ENCODE measurements around the gene MOV10.
A peak's percentile ranks its signal among the peaks of the same experiment; 100 is the strongest.

Gene MOV10

GRCh38 chr1:112643080-112643479 is 31.4 kb upstream of the MOV10 start:
- no peak overlapping the region for H3K4me3 ChIP-seq (ENCODE audit: low read length)
- H3K9me3 ChIP-seq (ENCODE audit: low read length), result no peaks in the 10 kb centered on the region
- H3K36me3 ChIP-seq (ENCODE audit: insufficient read depth, low read length), result peaks cover 28% of the 10 kb centered on the region
- no peaks in the 10 kb centered on the region for H3K27me3 ChIP-seq (ENCODE audit: insufficient read depth, low read length)
- H2AFZ ChIP-seq (ENCODE audit: low read depth, low read length), result no peak overlapping the region
- H3K4me1 ChIP-seq (ENCODE audit: insufficient read depth, low read length), result peaks cover 5% of the 10 kb centered on the region

- peaks cover 4% of the 10 kb centered on the region for H3K4me1 ChIP-seq (ENCODE audit: insufficient read depth, low read length)
- H3K4me3 ChIP-seq (ENCODE audit: low read length), result no peak overlapping the region
- no peak overlapping the region for H2AFZ ChIP-seq (ENCODE audit: low read depth, low read length)
- H3K27me3 ChIP-seq (ENCODE audit: insufficient read depth, low read length), result no peaks in the 10 kb centered on the region
- no peaks in the 10 kb centered on the region for H3K9me3 ChIP-seq (ENCODE audit: low read length)
- peaks cover 53% of the 10 kb centered on the region for H3K36me3 ChIP-seq (ENCODE audit: insufficient read depth, low read length)
Measured at GRCh38 chr1:112646225-112646624, 28.2 kb upstream of the MOV10 start.

GRCh38 chr1:112651205-112651604 is 23.3 kb upstream of the MOV10 start:
- no peaks in the 10 kb centered on the region for H3K9me3 ChIP-seq (ENCODE audit: low read length)
- no peaks in the 10 kb centered on the region for H3K27me3 ChIP-seq (ENCODE audit: insufficient read depth, low read length)
- H3K36me3 ChIP-seq (ENCODE audit: insufficient read depth, low read length), result peaks cover 56% of the 10 kb centered on the region
- no peaks in the 10 kb centered on the region for H3K4me1 ChIP-seq (ENCODE audit: insufficient read depth, low read length)
- no peak overlapping the region for H2AFZ ChIP-seq (ENCODE audit: low read depth, low read length)
- H3K4me3 ChIP-seq (ENCODE audit: low read length), result no peak overlapping the region

GRCh38 chr1:112665857-112666256 is 8.6 kb upstream of the MOV10 start:
- Histone ChIP-seq H3K36me3 (ENCODE audit: insufficient read depth, low read length) (peaks cover 74% of the 10 kb centered on the region), H3K27me3 (ENCODE audit: insufficient read depth, low read length) (no peaks in the 10 kb centered on the region)

GRCh38 chr1:112666946-112667345 is 7.5 kb upstream of the MOV10 start:
- no peak overlapping the region for H3K4me3 ChIP-seq (ENCODE audit: low read length)
- H3K9me3 ChIP-seq (ENCODE audit: low read length), result no peaks in the 10 kb centered on the region
- H2AFZ ChIP-seq (ENCODE audit: low read depth, low read length), result no peak overlapping the region
- H3K4me1 ChIP-seq (ENCODE audit: insufficient read depth, low read length), result peaks cover 9% of the 10 kb centered on the region
- peaks cover 73% of the 10 kb centered on the region for H3K36me3 ChIP-seq (ENCODE audit: insufficient read depth, low read length)
- no peaks in the 10 kb centered on the region for H3K27me3 ChIP-seq (ENCODE audit: insufficient read depth, low read length)

More at GRCh38 chr1:112665857-112666256, 8.6 kb upstream of the MOV10 start:
- no peaks in the 10 kb centered on the region for H3K4me1 ChIP-seq (ENCODE audit: insufficient read depth, low read length)
- H3K9me3 ChIP-seq (ENCODE audit: low read length), result no peaks in the 10 kb centered on the region
- H2AFZ ChIP-seq (ENCODE audit: low read depth, low read length), result no peak overlapping the region
- H3K4me3 ChIP-seq (ENCODE audit: low read length), result no peak overlapping the region

- Histone ChIP-seq H3K27me3 (ENCODE audit: insufficient read depth, low read length) (no peaks in the 10 kb centered on the region), H3K9me3 (ENCODE audit: low read length) (no peaks in the 10 kb centered on the region), H3K4me1 (ENCODE audit: insufficient read depth, low read length) (peaks cover 36% of the 10 kb centered on the region), H3K36me3 (ENCODE audit: insufficient read depth, low read length) (peaks cover 43% of the 10 kb centered on the region), H3K4me3 (ENCODE audit: low read length) (no peak overlapping the region), H2AFZ (ENCODE audit: low read depth, low read length) (no peak overlapping the region)
Measured at GRCh38 chr1:112672009-112672408, 2.5 kb upstream of the MOV10 start.

GRCh38 chr1:112672842-112673241 is 1.6 kb upstream of the MOV10 start:
- H3K4me1 ChIP-seq (ENCODE audit: insufficient read depth, low read length), result peaks cover 36% of the 10 kb centered on the region
- no peak overlapping the region for H2AFZ ChIP-seq (ENCODE audit: low read depth, low read length)
- no peaks in the 10 kb centered on the region for H3K9me3 ChIP-seq (ENCODE audit: low read length)
- peaks cover 35% of the 10 kb centered on the region for H3K36me3 ChIP-seq (ENCODE audit: insufficient read depth, low read length)
- no peaks in the 10 kb centered on the region for H3K27me3 ChIP-seq (ENCODE audit: insufficient read depth, low read length)
- no peak overlapping the region for H3K4me3 ChIP-seq (ENCODE audit: low read length)

- Histone ChIP-seq H3K27me3 (ENCODE audit: insufficient read depth, low read length) (no peaks in the 10 kb centered on the region), H2AFZ (ENCODE audit: low read depth, low read length) (no peak overlapping the region), H3K36me3 (ENCODE audit: insufficient read depth, low read length) (peaks cover 30% of the 10 kb centered on the region), H3K4me1 (ENCODE audit: insufficient read depth, low read length) (peaks cover 36% of the 10 kb centered on the region), H3K9me3 (ENCODE audit: low read length) (no peaks in the 10 kb centered on the region), H3K4me3 (ENCODE audit: low read length) (peak overlapping the region; percentile 70)
Measured at GRCh38 chr1:112673592-112674439, 643 bp upstream of the MOV10 start.

GRCh38 chr1:112674986-112675727 is 698 bp downstream of the MOV10 start:
- Histone ChIP-seq H3K27me3 (ENCODE audit: insufficient read depth, low read length) (no peaks in the 10 kb centered on the region), H3K4me3 (ENCODE audit: low read length) (peak overlapping the region; percentile 70), H3K4me1 (ENCODE audit: insufficient read depth, low read length) (peaks cover 36% of the 10 kb centered on the region), H3K36me3 (ENCODE audit: insufficient read depth, low read length) (peaks cover 17% of the 10 kb centered on the region), H3K9me3 (ENCODE audit: low read length) (no peaks in the 10 kb centered on the region), H2AFZ (ENCODE audit: low read depth, low read length) (peak overlapping the region; percentile 68)

GRCh38 chr1:112675728-112676381 is 1.4 kb downstream of the MOV10 start:
- peaks cover 14% of the 10 kb centered on the region for H3K36me3 ChIP-seq (ENCODE audit: insufficient read depth, low read length)
- H3K4me3 ChIP-seq (ENCODE audit: low read length), result peak overlapping the region; percentile 70
- H2AFZ ChIP-seq (ENCODE audit: low read depth, low read length), result peak overlapping the region; percentile 68
- no peaks in the 10 kb centered on the region for H3K9me3 ChIP-seq (ENCODE audit: low read length)
- H3K27me3 ChIP-seq (ENCODE audit: insufficient read depth, low read length), result no peaks in the 10 kb centered on the region
- peaks cover 36% of the 10 kb centered on the region for H3K4me1 ChIP-seq (ENCODE audit: insufficient read depth, low read length)

GRCh38 chr1:112676543-112676942 is 2.1 kb downstream of the MOV10 start:
- Histone ChIP-seq H3K27me3 (ENCODE audit: insufficient read depth, low read length) (no peaks in the 10 kb centered on the region), H3K4me1 (ENCODE audit: insufficient read depth, low read length) (peaks cover 31% of the 10 kb centered on the region), H3K36me3 (ENCODE audit: insufficient read depth, low read length) (peaks cover 8% of the 10 kb centered on the region), H3K9me3 (ENCODE audit: low read length) (no peaks in the 10 kb centered on the region), H3K4me3 (ENCODE audit: low read length) (no peak overlapping the region), H2AFZ (ENCODE audit: low read depth, low read length) (no peak overlapping the region)

GRCh38 chr1:112677501-112677900 is 3.0 kb downstream of the MOV10 start:
- H3K9me3 ChIP-seq (ENCODE audit: low read length), result no peaks in the 10 kb centered on the region
- no peak overlapping the region for H3K4me3 ChIP-seq (ENCODE audit: low read length)
- H2AFZ ChIP-seq (ENCODE audit: low read depth, low read length), result no peak overlapping the region
- peaks cover 24% of the 10 kb centered on the region for H3K4me1 ChIP-seq (ENCODE audit: insufficient read depth, low read length)
- no peaks in the 10 kb centered on the region for H3K27me3 ChIP-seq (ENCODE audit: insufficient read depth, low read length)
- peaks cover 5% of the 10 kb centered on the region for H3K36me3 ChIP-seq (ENCODE audit: insufficient read depth, low read length)

GRCh38 chr1:112678605-112679004 is 4.1 kb downstream of the MOV10 start:
- H2AFZ ChIP-seq (ENCODE audit: low read depth, low read length), result no peak overlapping the region
- no peaks in the 10 kb centered on the region for H3K9me3 ChIP-seq (ENCODE audit: low read length)
- H3K4me3 ChIP-seq (ENCODE audit: low read length), result no peak overlapping the region
- H3K27me3 ChIP-seq (ENCODE audit: insufficient read depth, low read length), result no peaks in the 10 kb centered on the region
- H3K36me3 ChIP-seq (ENCODE audit: insufficient read depth, low read length), result peaks cover 5% of the 10 kb centered on the region
- H3K4me1 ChIP-seq (ENCODE audit: insufficient read depth, low read length), result peaks cover 16% of the 10 kb centered on the region
